Left renal cortex interstitium (tissue), 4 donors: ENCODE data around the gene LCA5L. TPM values are rescaled to one million over a fixed set of nuclear protein-coding genes. Genes with fewer than 3 reads are reported as not detected.

Experiments
- DNase-seq, 4 donors: peaks; one replicate each; pipeline ENCODE4 v3.0.0-alpha.2; 2013; ENCODE audit warnings: low read depth in 4 of 4, low spot score in 2 of 4, missing footprints in 1 of 4
- polyA plus RNA-seq, 4 donors: library from polyadenylated mRNA; unstranded; fragments of 120-200 nt; gene quantifications; one replicate each; pipeline ENCODE4 v1.2.1, GENCODE V29; 2013; ENCODE audit not compliant: insufficient read length in 4 of 4

LCA5L gene
- polyA plus RNA-seq = 1 to 10 TPM; 4.2 to 7.6 (median 6.0) TPM

GRCh38 chr21:39445321-39446269 lies at the start of gene LCA5L:
TSS of gene LCA5L (minus strand) at chr21:39445778. CDS start at chr21:39428493, 17,285 bp downstream.
- DNase-seq = peak; percentile 75 to 84 (median 80)

- no peak for DNase-seq
These were observed 43.9 kb upstream of the LCA5L start for GRCh38 chr21:39489380-39489924.

- no peak for DNase-seq
These were observed 39.2 kb upstream of the LCA5L start for GRCh38 chr21:39484711-39485276.

GRCh38 chr21:39483917-39484316 lies 38.3 kb upstream of the LCA5L start:
- DNase-seq = no peak

GRCh38 chr21:39481886-39482285 lies 36.3 kb upstream of the LCA5L start:
- no peak for DNase-seq

GRCh38 chr21:39480271-39480670 lies 34.7 kb upstream of the LCA5L start:
- no peak for DNase-seq

GRCh38 chr21:39479814-39480182 lies 34.2 kb upstream of the LCA5L start:
- no peak for DNase-seq

- DNase-seq = no peak
These were observed 33.7 kb upstream of the LCA5L start for GRCh38 chr21:39479164-39479813.

GRCh38 chr21:39474611-39475010 lies 29.0 kb upstream of the LCA5L start:
- no peak for DNase-seq

- DNase-seq = no peak
These were observed 27.2 kb upstream of the LCA5L start for GRCh38 chr21:39472786-39473185.

GRCh38 chr21:39471598-39471997 lies 26.0 kb upstream of the LCA5L start:
- DNase-seq = no peak

- no peak for DNase-seq
These were observed 23.0 kb upstream of the LCA5L start for GRCh38 chr21:39468559-39468958.

- no peak for DNase-seq
These were observed 22.2 kb upstream of the LCA5L start for GRCh38 chr21:39467746-39468145.

GRCh38 chr21:39466584-39466983 lies 21.0 kb upstream of the LCA5L start:
- no peak for DNase-seq

GRCh38 chr21:39463308-39463707 lies 17.7 kb upstream of the LCA5L start:
- DNase-seq = no peak

GRCh38 chr21:39461419-39461818 lies 15.8 kb upstream of the LCA5L start:
- DNase-seq = no peak

- DNase-seq = no peak
These were observed 11.1 kb upstream of the LCA5L start for GRCh38 chr21:39456665-39457064.

- DNase-seq = no peak
These were observed 9.5 kb upstream of the LCA5L start for GRCh38 chr21:39454949-39455668.

GRCh38 chr21:39453571-39454179 lies 8.1 kb upstream of the LCA5L start:
- DNase-seq = no peak

- no peak for DNase-seq
These were observed 7.4 kb upstream of the LCA5L start for GRCh38 chr21:39452970-39453342.
